NCI-H526 treated with DMSO at 0.1 percent for 48 hours (cell line): ENCODE data around the gene WDR12.
"Not testable (repeated sequence)": the region's sequence is repeated elsewhere in the genome, so short reads cannot be mapped to it uniquely, and the experiment has no call there.

Experiments
- DNase-seq: peaks from one replicate; lab custom pipeline; 2025; lab: John Stamatoyannopoulos, UW

The WDR12 gene

DNA sequence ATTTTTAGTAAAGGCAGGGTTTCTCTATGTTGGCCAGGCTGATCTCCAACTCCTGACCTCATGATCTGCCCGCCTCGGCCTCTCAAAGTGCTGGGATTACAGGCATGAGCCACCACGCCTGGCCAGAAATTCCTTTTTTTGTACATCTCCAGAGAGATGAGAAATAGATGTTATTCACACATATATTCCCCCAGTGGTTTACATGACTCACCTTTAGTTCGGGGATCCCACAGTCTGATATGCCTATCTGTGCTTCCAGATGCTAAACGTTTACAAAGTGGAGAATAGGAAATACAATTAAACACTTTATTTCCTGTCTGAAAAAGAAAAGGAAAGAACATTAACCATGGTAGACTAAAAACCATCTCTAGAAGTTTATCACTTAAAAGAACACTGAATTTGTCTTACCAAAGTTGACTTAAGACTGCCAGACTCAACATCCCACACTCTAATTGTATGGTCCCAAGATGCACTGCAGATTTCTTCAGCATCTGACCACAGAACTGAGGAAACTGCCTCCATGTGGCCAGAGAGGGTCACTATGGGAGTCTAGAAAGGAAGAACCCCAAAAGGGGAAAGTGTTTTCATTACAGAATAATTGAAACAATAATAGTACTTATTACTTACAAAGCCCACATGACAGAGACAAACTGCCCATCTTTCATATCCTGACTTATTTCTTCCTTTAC lies 27.3 kb downstream of the WDR12 start:
- DNase-seq = no peak

- no peak for DNase-seq
Measured at GRCh38 chr2:202881570-202881969, 29.9 kb downstream of the WDR12 start.

GRCh38 chr2:202877699-202878098 lies 33.8 kb downstream of the WDR12 start:
- no peak for DNase-seq

- DNase-seq = peak; percentile 68
Measured at GRCh38 chr2:202871300-202872141, 40.0 kb downstream of the WDR12 start, which contains the start of gene ICA1L. Gene ICA1L, minus strand, starts transcription at chr2:202871766. Its CDS starts 42,757 bp downstream, at chr2:202829009.

- DNase-seq = peak; percentile 93
Measured at GRCh38 chr2:202870431-202871299, 40.8 kb downstream of the WDR12 start.

DNA sequence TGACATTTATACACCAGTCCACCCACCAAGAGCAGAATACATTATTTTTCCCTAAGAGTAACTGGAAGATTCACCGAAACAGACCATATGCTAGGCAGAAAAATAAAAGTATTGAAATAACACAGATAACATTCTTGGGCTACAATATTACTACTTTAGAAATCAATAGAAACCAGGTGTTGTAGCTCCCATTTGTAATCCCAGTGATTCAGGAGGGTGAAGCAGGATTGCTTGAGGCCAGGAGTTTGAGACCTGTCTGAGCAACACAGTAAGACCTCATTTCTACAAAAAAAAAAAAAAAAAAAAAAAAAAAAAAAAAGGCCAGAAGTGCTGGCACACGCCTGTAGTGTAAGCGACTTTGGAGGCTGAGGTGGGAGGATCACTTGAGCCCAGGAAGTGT lies 49.5 kb downstream of the WDR12 start:
- DNase-seq = no peak

GRCh38 chr2:202858601-202859000 lies 52.9 kb downstream of the WDR12 start:
- no peak for DNase-seq

GRCh38 chr2:202849343-202849742 lies 62.1 kb downstream of the WDR12 start:
- DNase-seq = not testable (repeated sequence)

DNA sequence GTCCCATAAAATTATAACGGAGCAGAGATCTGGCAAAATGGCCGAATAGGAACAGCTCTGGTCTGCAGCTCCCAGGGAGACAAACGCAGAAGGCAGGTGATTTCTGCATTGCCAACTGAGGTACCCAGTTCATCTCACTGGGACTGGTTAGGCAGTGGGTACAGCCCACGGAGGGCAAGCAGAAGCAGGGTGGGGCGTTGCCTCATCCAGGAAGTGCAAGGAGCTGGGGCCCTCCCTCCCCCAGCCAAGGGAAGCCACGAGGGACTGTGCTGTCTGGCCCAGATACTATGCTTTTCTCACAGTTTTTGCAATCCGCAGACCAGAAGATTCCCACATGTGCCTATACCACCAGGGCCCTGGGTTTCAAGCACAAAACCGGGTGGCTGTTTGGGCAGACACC lies 62.7 kb downstream of the WDR12 start:
- DNase-seq = no peak

- no peak for DNase-seq
Measured at GRCh38 chr2:202847693-202848524, 63.6 kb downstream of the WDR12 start.

- DNase-seq = no peak
Measured at GRCh38 chr2:202844656-202845055, 66.8 kb downstream of the WDR12 start.

GRCh38 chr2:202842690-202843089 lies 68.8 kb downstream of the WDR12 start:
- no peak for DNase-seq

DNA sequence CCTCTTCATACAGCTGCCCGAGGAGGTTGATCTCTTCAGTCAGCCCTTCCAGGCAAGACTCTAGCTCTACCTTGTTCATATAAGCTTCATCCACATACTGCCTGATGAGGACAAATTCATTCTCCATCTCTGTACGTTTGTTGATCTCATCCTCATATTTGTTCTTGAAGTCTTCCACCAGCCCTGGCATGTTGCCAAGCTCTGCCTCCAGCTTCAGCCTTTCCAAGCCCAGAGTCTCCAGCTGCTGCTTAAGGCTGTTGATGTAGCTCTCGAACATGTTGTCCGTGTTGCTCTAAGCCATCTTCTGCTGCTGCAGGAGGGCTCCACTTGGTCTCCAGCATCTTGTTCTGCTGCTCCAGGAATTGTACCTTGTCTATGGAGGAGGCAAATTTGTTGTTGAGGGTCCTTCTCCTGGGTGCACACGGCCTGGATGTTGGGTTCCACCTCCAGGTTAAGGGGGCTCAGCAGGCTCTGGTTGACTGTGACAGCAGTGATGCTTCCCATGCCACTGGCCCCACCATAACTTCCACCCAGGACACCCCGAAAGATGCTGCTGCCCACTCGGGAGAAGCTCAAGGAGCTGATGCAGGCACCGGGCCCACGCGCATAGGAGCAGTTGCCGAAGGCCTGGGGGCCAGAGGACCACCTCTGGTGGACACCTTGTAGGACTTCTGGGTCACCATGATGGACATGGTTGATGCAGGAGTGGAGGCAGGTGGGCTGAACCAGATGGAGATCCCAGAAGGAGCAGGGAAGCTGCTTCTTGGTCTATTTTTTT lies 70.2 kb downstream of the WDR12 start:
- no peak for DNase-seq

DNA sequence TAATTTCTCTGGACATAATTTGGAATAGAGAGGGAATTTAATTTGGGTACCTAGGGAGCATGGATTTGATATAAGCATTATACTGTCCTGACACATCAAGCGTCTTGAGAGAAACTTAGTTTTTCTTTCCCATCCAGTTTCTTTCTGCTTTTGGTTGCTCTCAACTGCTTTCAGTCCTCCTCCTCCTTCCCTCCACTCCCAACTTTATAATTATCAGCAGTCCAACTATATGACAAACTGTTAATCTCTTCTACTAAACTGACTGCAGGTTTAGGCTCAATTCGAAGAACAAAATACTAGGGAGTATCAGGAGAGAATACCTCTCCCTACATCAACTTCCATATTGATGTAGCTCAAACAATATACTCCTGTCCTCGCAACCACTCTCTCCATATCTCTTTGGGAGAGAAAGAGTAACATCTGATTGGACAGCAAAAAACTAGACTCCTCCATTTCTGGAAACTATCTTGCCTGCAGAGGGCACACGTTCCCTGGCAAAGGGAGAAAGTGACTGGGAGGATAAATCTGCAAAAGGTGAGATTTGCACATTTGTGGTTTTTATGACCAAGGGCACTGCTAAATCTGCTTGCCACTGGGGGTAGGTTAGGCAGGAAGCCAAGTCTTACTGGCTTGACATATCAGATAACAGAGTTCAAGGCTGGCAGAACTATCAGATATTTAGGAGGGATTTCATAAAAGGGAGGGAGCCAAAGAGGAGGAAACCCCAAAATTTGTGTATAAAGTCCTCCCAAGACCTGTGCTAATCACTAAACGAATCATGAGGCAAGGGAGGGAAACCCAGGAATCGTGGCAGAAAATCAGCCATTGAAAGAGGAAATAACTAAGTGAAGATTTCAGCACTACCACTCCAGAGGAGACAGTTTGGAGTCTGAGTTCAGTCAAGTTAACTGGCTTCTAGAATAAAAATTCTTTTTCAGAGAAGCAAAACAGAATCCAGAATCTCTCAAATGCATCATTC lies 79.9 kb downstream of the WDR12 start:
- DNase-seq = peak; percentile 64

DNA sequence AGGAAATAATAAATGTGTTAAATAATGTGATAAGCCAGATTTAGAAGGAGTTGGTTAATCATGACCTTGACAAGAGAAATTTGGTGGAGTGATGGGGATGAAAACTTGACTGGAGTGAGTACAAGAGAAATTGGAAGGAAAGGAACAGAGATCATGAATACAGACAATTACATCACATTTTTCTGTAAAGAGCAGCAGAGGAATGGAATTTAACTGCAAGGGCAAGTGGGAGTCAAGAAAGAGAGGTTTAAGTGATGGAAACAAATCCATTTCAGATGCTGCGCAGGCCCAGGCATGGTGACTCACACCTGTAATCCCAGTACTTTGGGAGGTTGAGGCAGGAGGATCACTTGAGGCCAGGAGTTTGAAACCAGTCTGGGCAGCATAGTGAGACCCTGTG lies 86.6 kb downstream of the WDR12 start:
- no peak for DNase-seq
